SK-N-SH (cell line): ENCODE measurements around the gene AMHR2.
"Not testable (repeated sequence)": the region's sequence is repeated elsewhere in the genome, so short reads cannot be mapped to it uniquely, and the experiment has no call there.

Source experiments
- CTCF ChIP-seq: fragments of 200-600 bp; sonication (generic); IDR thresholded peaks from 2 replicates; pipeline ENCODE4 v1.6.1; 2017; ENCODE audit warnings: antibody characterized with exemption, mild to moderate bottlenecking, moderate library complexity
- EP300 ChIP-seq, 2 experiments: IDR thresholded peaks; 2 replicates each; pipeline versions ENCODE4 v1.4.0 to v1.6.1; 2012; ENCODE audit warnings: borderline replicate concordance in 1 of 2, low read depth in 1 of 2, low read length in 1 of 2
- EZH2phosphoT487 ChIP-seq: fragments of 200-600 bp; sonication (generic); IDR thresholded peaks from 2 replicates; pipeline ENCODE4 v1.6.1; 2017; ENCODE audit warnings: low read depth, mixed run types, mild to moderate bottlenecking, antibody characterized with exemption, moderate library complexity, borderline replicate concordance
- FOXM1 ChIP-seq: IDR thresholded peaks from 2 replicates; pipeline ENCODE4 v1.4.0; 2012; ENCODE audit warnings: low read depth, mild to moderate bottlenecking
- RAD21 ChIP-seq: IDR thresholded peaks from 2 replicates; pipeline ENCODE4 v1.6.1; 2012; ENCODE audit warnings: mild to moderate bottlenecking, low read length
- RCOR1 ChIP-seq: fragments of 150-350 bp; IDR thresholded peaks from 2 replicates; pipeline ENCODE4 v1.6.1; 2017; ENCODE audit warnings: antibody characterized with exemption, low read length
- REST ChIP-seq: IDR thresholded peaks from 2 replicates; pipeline ENCODE4 v1.6.1; 2012; ENCODE audit warnings: mild to moderate bottlenecking, low read depth, low read length, moderate library complexity
- SIN3A ChIP-seq: IDR thresholded peaks from 2 replicates; pipeline ENCODE4 v1.6.1; 2012; ENCODE audit warnings: low read depth, mild to moderate bottlenecking, low read length, moderate library complexity, borderline replicate concordance
- TCF12 ChIP-seq: IDR thresholded peaks from 2 replicates; pipeline ENCODE4 v1.4.0; 2012
- USF2 ChIP-seq: fragments of 150-350 bp; IDR thresholded peaks from 2 replicates; pipeline ENCODE4 v1.6.1; 2017; ENCODE audit warnings: antibody characterized with exemption, low read length, low read depth, borderline replicate concordance

- not testable (repeated sequence) for TF ChIP-seq EZH2phosphoT487; TCF12; FOXM1; RAD21; USF2; CTCF; EP300 (IDR thresholded peaks at IDR 0.05; ENCODE audit: borderline replicate concordance in 1 of 2, low read depth in 1 of 2, low read length in 1 of 2); SIN3A; REST; RCOR1
These were observed 15.9 kb downstream of the AMHR2 start for GRCh38 chr12:53439582-53439981.
